HuH-7.5 (cell line): ENCODE data around the gene ATP6V1B1.

Experiments used
- DNase-seq: peaks from one replicate; pipeline ENCODE4 v3.0.0; 2011; ENCODE audit warnings: low spot score

ATP6V1B1 gene

DNA sequence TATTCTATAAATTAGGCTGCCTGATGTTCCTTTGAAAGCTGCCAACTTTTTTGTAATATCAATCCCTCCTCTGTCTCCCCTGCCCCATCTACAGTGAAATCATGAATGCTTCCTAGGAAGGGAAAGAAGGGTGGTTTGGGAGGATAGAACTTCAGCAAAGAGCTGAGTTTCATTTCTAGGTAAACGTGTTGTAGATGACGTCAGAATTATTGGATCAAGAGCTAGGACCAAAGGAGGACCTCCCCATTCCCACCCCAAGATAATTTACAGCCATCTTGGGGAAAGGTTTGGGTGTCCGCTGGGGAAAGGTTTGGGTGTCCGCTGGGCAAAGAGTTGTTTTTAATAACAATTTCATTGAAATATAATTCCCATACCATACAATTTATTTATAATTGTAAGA lies 31.5 kb downstream of the ATP6V1B1 start:
- DNase-seq: no peak

DNA sequence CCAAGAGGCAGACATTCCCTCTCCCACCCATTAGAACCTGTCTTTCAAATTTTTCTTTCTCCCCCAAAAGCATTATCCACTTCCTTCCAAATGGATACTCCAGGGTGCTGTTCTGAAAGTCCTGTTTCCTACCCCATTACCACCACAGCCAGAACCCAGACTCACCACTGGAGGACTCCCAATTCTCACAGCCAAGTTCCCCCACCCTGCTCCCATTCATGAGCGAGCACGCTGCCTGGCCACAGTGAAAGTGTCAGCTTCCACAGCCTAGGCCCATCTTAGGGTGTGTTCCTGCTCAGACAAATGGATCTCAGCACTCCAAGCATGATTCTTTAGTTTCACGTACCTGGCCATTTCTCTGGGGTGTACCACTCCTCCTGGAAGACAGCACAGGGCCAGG lies 38.9 kb downstream of the ATP6V1B1 start:
- DNase-seq: no peak

- DNase-seq: no peak
Observed at GRCh38 chr2:70975237-70975636, 39.5 kb downstream of the ATP6V1B1 start.

DNA sequence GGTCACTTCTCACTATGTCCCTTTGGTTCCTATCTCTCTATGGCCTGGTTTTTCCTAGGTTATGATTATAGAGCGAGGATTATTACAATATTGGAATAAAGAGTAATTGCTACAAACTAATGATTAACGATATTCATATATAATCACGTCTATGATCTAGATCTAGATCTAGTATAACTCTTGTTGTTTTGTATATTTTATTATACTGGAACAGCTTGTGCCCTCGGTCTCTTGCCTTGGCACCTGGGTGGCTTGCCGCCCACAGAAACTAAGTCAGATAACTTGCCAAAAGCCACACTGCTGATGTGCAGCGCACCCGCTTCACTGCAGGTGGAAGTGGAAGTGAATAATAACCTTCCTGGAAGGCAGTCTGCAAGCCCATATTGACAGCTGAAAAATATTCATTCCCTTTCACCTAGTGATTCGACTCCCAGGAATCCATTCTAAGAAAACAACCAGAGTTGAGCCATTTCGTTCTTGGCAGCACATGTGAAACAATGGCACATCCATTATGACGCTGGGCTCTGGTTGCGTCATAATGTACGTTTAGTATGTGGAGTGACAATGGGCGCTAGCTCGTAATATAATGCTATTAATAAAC lies 42.0 kb downstream of the ATP6V1B1 start:
- DNase-seq: no peak

DNA sequence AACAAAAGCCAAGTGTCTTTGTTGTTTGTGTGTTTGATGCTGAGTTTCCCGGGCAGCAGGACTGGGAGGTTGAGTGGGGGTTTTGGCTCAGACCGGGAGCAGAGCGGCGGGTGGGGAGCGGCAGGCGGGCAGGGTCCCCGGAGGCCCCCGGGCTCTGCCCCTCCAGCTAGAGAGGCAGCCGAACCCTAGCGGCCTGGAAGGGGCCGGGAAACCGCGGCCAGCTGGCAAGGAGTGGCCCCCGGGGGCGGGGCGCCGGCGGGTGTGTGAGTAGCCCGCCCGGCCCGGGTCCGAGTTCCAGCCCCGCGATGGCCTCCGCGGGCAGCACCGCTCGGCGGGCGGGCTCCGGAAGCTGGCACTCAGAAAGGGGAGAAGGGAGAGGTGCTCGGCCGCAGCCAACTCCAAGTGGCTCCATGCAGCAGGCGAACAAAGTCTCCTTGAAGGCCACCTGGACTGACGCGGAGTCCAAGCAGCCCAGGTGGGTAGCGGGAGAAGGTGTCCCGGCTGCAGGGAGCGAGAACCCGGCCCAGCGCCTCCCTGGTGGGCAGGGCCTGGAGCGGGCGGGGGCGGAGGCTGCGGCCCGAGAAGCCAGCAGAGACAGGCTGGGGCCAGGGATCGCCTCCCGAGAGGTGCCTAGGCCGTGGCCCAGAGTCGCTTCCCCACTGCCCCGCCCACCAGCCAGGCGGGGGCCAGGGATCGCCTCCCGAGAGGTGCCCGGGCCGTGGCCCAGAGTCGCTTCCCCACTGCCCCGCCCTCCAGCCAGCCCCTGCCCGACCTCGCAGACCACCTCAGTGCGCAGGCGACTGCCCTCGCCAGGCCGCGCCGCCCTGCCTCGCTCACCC lies 42.9 kb downstream of the ATP6V1B1 start, which contains the start of gene ANKRD53:
ANKRD53 (plus strand) TSS at position 290 of the 839 bp plus-strand sequence; CDS start at position 306, 16 bp downstream.
- no peak for DNase-seq

DNA sequence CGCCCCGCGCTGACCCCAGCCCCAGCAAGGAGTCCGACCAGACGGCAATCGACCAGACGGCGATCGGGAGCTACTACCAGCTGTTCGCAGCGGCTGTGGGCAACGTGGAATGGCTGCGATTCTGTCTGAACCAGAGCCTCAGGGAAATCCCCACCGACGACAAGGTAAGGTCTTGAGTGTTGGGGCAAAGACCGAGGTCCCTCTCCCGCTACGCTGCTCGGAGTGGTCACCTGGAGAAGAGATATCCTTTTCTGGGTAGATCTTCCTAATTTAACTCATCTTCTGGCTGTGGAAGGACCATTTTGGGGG lies 43.4 kb downstream of the ATP6V1B1 start:
- DNase-seq: no peak

DNA sequence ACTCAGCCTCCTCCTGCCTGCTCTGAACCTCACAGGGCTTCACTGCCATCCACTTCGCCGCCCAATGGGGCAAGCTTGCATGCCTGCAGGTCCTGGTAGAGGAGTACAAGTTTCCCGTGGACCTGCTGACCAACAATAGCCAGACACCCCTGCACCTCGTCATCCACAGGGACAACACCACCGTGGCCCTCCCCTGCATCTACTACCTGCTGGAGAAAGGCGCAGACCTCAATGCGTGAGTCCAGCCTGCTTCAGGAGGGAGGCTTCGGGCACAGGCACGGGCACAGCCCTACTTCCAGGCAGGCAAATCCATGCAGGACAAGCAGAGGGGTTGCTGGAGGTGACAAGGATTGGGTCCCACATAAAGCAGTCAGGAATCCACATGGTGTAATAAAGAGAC lies 43.9 kb downstream of the ATP6V1B1 start:
- DNase-seq: no peak

GRCh38 chr2:70981421-70981820 lies 45.7 kb downstream of the ATP6V1B1 start:
- no peak for DNase-seq

DNA sequence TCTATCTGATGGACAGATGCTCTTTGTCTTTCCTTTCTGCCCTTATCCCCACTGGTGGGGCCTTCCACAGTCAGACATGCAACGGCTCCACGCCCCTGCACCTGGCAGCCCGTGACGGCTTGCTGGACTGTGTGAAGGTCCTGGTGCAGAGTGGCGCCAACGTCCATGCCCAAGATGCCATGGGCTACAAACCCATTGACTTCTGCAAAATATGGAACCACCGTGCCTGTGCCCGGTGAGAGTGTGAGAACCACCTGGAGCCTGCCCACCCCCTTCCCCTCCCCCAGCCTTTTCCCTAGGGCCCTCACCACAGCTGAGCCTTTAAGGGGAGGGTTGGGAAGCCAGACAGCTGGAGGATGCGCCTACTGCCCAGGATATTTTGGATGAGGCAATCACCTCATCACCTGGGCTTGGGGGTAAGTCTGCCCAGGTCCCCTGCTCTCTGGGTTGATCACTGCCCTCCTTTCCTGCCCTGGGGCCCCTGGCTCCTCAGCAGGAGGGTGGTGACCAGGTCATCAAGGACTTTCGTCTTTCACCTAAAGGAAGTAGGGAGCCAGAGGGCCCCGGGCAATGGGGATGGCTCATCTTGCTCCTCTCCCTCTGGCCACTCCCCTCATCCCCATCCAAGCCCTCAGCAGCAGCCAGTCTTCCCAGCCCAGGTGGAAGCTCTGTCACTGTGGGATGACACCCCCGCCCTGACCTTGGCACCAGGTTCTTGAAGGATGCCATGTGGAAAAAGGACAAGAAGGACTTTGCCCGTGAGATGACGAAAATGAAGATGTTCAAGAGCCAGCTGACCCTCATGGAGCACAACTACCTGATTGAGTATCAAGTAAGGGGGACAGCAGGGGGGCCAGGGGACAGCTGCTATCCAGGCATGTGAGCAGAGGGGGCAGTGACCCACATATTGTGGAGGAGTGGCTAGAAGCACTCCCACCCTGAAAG lies 46.4 kb downstream of the ATP6V1B1 start:
- DNase-seq: no peak

DNA sequence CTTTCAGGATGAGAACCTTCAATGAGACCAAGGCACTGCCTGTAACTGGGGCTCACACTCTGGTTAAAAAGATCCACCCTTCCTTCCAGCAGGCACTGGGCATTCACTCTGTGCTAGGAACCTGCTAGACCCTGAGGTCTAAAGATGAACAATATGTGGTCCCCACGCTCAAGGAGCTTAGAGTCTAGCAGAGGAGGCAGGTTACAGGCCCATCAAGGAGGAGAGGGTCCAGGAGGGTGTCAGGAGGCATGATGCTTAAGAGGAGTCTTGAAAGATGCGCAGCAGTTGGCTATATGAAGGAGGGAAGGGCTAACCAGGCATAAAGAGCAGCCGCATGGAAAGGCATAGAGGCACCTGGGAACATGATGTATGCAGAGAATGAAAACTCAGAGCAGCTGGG lies 47.3 kb downstream of the ATP6V1B1 start:
- no peak for DNase-seq

GRCh38 chr2:70983506-70984227 lies 48.0 kb downstream of the ATP6V1B1 start:
- DNase-seq: no peak

DNA sequence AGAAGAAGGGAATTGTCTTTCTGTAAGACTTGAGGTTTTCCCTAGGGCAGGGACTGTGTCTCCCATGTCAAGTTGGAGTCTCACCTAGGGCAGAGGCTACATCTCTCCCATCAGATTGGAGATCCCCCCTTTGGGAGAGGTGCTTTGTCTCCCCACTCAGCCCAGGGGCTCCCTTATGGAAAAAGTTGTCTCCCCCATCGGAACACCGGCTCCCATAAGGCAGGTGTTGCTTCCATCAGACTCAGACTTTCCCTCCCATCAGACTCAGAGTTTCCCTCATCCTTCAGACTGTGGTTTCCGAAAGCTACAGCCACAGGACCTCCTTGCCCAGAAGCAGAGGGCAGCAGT lies 48.5 kb downstream of the ATP6V1B1 start:
- no peak for DNase-seq

DNA sequence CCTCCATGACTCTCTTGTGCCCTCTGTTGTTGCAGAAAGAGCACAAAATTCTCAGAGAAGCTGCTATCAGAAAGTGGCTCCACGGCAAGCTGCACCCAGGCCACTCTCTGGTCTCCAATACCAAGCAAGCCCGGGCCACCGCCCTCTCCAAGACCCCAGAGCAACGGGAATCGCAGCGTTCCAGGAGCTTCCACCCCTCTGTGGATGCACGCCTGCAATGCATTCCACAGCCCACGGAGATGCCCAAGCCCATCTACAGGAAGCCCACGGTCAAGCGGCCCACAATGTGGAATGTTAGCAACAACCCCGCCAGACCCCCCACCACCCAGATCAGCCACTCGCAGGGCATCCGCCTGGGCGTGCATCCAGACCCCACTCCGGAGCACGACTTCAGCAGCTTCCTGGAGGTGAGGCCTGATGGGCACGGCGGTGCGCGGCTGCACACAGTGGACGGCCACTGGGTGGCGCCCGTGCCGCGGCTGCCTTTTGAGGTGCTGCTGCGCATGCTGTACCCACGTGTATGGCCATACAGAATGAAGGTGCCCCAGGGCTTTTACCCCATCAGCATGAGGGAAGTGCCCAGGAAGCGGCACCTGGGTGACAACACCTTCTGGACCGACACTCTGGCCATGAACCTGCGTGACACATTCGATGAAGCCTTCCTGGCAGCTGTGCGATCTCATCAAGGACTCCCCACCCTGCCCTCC lies 49.0 kb downstream of the ATP6V1B1 start:
- no peak for DNase-seq

DNA sequence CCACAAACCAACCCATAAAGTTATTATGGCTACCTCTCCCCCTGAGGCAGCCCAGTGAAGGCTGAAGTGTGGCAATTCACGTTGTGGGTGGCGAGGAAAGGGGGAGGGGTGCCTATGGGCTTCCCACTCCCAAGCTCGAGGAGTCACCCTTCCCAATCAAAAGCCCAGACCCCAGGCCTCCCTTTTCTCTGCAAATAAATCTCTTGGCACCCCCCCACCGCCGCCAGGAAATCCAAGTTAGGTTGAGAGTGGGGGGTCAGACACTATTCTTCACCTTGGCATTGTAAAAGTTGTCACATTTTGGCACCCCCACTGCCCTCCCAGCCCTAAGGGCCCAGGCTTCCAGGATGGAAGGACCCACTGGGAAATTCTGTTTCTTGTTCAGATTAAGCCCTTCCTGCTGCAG lies 49.6 kb downstream of the ATP6V1B1 start:
- no peak for DNase-seq

DNA sequence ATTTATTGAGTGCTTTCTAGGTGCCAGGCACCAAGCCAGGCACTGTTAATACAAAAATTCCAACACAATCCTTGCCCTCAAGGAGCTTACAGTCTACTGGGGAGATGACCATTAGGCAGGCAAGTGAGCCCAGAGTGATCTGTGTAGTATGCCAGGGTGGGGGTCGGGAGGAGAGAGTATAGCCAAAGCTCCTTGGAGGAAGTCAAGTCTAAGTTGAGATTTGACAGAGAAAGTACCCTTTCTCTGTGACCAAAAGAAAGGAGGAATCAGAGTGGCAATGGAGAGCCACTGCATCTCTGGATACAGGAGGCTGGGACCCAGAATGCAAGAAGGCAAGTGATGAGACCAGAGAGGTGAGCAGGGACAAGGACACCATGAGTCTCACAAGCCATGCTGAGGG lies 50.3 kb downstream of the ATP6V1B1 start:
- no peak for DNase-seq

GRCh38 chr2:70986499-70987189 lies 50.9 kb downstream of the ATP6V1B1 start:
- DNase-seq: no peak

DNA sequence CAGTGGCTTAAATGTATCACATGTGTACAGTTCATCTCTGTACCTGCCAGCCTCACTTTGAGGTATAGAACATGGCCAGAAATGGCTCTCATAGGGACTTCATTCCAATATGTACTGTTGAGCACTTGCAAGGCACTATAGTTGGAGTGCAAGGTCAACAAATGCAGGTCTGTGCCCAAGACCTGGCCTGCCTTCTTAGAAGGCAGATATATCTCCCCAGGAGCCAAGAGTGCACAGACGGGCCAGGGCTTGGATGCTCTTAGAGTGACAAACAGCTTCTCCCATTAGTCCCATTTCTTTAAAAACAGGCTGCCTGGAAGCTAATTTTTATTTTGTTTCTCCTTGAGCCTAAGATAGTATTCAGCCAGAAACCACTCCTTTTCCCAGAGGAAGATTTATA lies 51.7 kb downstream of the ATP6V1B1 start:
- DNase-seq: no peak

DNA sequence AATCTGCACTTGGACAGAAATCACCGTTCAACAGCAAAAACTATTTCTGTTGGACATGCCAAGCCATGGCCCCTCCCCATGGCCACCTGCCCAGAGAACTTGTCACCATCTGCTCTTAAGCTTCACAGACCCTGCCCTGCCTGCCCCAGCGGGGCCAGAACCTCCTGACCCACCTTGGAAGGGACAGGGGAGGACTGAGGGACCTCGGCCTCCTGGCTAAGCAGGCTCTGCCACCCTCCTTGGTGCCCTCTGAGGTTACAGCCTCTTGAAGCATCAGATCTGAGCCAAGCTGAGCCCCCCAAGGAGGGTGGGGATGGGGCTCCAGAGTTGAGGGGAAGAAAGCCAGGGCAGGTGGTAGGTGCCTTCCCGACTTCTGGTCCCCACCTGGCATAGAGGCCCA lies 52.5 kb downstream of the ATP6V1B1 start:
- no peak for DNase-seq

DNA sequence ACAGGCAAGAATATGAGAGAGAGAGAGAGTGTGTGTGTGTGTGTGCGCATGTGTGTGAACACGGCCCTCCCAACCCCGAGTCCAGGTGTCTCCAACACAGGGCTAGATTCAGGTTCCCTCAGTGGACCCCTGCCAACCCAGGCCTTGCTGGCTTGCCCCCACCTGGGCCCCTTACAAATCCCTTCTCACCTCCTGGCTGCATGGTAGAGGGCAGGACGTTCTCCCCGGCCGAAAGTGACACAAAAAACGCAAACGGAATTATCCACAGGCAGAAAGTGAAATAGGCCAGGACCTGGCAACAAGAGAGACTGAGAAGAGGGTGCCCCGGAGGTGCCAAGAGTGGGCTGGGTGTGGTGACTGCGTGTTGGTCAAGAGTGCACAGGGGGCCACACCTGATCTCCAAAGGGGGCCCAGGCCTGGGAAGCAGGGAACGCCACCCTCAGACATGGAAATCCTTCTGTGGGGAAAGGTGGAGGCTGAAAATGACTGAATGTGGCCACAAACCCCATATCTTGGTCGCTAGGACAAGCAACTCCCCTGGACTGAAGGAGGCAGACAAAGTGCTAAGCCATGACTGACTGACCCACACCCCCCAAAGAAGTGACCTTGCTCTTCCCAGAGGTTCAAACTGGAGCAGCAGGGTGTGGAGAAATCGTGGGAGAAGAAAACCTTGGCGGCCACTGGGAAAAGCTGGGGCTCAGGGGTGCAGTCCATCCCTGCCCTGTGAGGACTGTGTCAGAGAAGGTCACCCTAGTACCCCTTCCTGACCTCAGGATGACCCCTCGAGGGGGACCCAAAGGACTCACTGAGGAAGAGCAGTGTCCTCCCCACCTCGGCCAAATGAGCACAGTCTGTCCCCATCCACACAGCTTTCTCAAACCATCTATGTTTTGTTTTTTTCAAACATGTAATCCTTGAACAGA lies 53.3 kb downstream of the ATP6V1B1 start:
- DNase-seq: no peak

GRCh38 chr2:70990216-70990615 lies 54.5 kb downstream of the ATP6V1B1 start:
- DNase-seq: no peak
